HTERT RPE-1 (cell line): ENCODE results near the gene PLEKHH2.
"Not testable (repeated sequence)": the region's sequence is repeated elsewhere in the genome, so short reads cannot be mapped to it uniquely, and the experiment has no call there.

Source experiments
- in situ Hi-C: fragments of 300-500 bp; cut with MboI; formaldehyde crosslinking; loops from 4 replicates; pipeline ENCODE4 v1.14.3; 2020; ENCODE audit warnings: low sequenced_read_pairs

Gene PLEKHH2

GRCh38 chr2:43637030-43637803 is at the start of gene PLEKHH2:
Gene PLEKHH2 (plus strand): TSS chr2:43637260. CDS start chr2:43644674, 7,414 bp downstream.
- in situ Hi-C loops = no loop called here

GRCh38 chr2:43592443-43592842 is 44.6 kb upstream of the PLEKHH2 start:
- in situ Hi-C loops = no loop called here

GRCh38 chr2:43593254-43593653 is 43.8 kb upstream of the PLEKHH2 start:
- in situ Hi-C loops = no loop called here

- in situ Hi-C loops = no loop called here
Observed at GRCh38 chr2:43594875-43595274, 42.2 kb upstream of the PLEKHH2 start.

- in situ Hi-C loops = no loop called here
Observed at GRCh38 chr2:43595603-43596412, 41.3 kb upstream of the PLEKHH2 start, which contains the start of gene THADA. Gene THADA (minus strand): TSS chr2:43596038. CDS start chr2:43592392, 3,646 bp downstream.

GRCh38 chr2:43600596-43600995 is 36.5 kb upstream of the PLEKHH2 start:
- in situ Hi-C loops = not testable (repeated sequence)

GRCh38 chr2:43604674-43605073 is 32.4 kb upstream of the PLEKHH2 start:
- in situ Hi-C loops = no loop called here

- in situ Hi-C loops = no loop called here
Observed at GRCh38 chr2:43605079-43605655, 31.9 kb upstream of the PLEKHH2 start.

- in situ Hi-C loops = no loop called here
Observed at GRCh38 chr2:43605851-43606250, 31.2 kb upstream of the PLEKHH2 start.

- in situ Hi-C loops = no loop called here
Observed at GRCh38 chr2:43609290-43609918, 27.7 kb upstream of the PLEKHH2 start.

- in situ Hi-C loops = no loop called here
Observed at GRCh38 chr2:43610361-43610760, 26.7 kb upstream of the PLEKHH2 start.

GRCh38 chr2:43611987-43612894 is 24.8 kb upstream of the PLEKHH2 start:
- in situ Hi-C loops = no loop called here

GRCh38 chr2:43612944-43613343 is 24.1 kb upstream of the PLEKHH2 start:
- in situ Hi-C loops = no loop called here

- in situ Hi-C loops = no loop called here
Observed at GRCh38 chr2:43616967-43617680, 19.9 kb upstream of the PLEKHH2 start.

GRCh38 chr2:43619511-43619910 is 17.5 kb upstream of the PLEKHH2 start:
- in situ Hi-C loops = no loop called here

- in situ Hi-C loops = no loop called here
Observed at GRCh38 chr2:43622931-43623451, 14.1 kb upstream of the PLEKHH2 start.

- in situ Hi-C loops = no loop called here
Observed at GRCh38 chr2:43631618-43632317, 5.3 kb upstream of the PLEKHH2 start.

- in situ Hi-C loops = no loop called here
Observed at GRCh38 chr2:43634604-43635306, 2.3 kb upstream of the PLEKHH2 start.
